Activated CD8-positive, alpha-beta T cell treated with anti-CD3 and anti-CD28 coated beads for 36 hours (primary cell): Measurements from ENCODE around the gene NCAM1. TPM values are rescaled to one million over a fixed set of nuclear protein-coding genes. Genes with fewer than 3 reads are reported as not detected.

ENCODE experiments used
- ATAC-seq: fragments of 200-7000 bp; cut with Tn5 transposase; one replicate; pipeline ENCODE4 v1.10.0; 2021; ENCODE audit warnings: mild to moderate bottlenecking, moderate library complexity
- CTCF ChIA-PET: fragments of 350-600 bp; sonication (Branson Sonifier 250); formaldehyde crosslinking; loops from one replicate; lab custom pipeline; 2021; ENCODE audit warnings: antibody characterized with exemption; lab: Charles Lee
- POLR2A ChIA-PET: fragments of 350-600 bp; sonication (Branson Sonifier 250); formaldehyde crosslinking; loops from one replicate; lab custom pipeline; 2021; ENCODE audit warnings: antibody characterized with exemption; lab: Charles Lee
- DNase-seq: peaks from one replicate; pipeline ENCODE4 v3.0.0-alpha.2; 2020
- H3K27ac Mint-ChIP-seq: one replicate; pipeline ENCODE4 v1.8.0; 2021; ENCODE audit warnings: mild to moderate bottlenecking, mixed read lengths
- H3K27me3 Mint-ChIP-seq: one replicate; pipeline ENCODE4 v1.8.0; 2021; ENCODE audit warnings: mixed read lengths
- H3K36me3 Mint-ChIP-seq: one replicate; pipeline ENCODE4 v1.8.0; 2021; ENCODE audit warnings: low read depth, mixed read lengths
- H3K4me1 Mint-ChIP-seq: one replicate; pipeline ENCODE4 v1.8.0; 2021; ENCODE audit warnings: low read depth, mixed read lengths
- H3K4me3 Mint-ChIP-seq: one replicate; pipeline ENCODE4 v1.8.0; 2021; ENCODE audit warnings: mild to moderate bottlenecking, moderate library complexity, mixed read lengths
- H3K9me3 Mint-ChIP-seq: one replicate; pipeline ENCODE4 v1.8.0; 2021; ENCODE audit warnings: mixed read lengths
- CTCF ChIP-seq: fragments of 200-600 bp; IDR thresholded peaks from one replicate; pipeline ENCODE4 v1.8.0; 2022; ENCODE audit warnings: antibody characterized with exemption, mild to moderate bottlenecking
- intact Hi-C: fragments of 100-400 bp; cut with micrococcal nuclease; formaldehyde crosslinking; loops from one replicate; pipeline ENCODE4 v1.10.0; 2022
- total RNA-seq, 2 experiments: library from RNA; stranded (reverse); gene quantifications; one replicate each; pipeline ENCODE4 v1.2.3, GENCODE V29; 2021

Gene NCAM1
- total RNA-seq, 2 experiments from 2014 or later, result 0.47 to 0.56 TPM

- intact Hi-C loops, result no loop called here
- no peak for TF ChIP-seq CTCF
- ATAC-seq, result no peak
- Mint-ChIP-seq H3K27me3 (no peaks in the 10 kb centered on the region), H3K9me3 (no peaks in the 10 kb centered on the region), H3K27ac (no peak overlapping the region), H3K4me3 (no peak overlapping the region), H3K4me1 (no peaks in the 10 kb centered on the region), H3K36me3 (no peaks in the 10 kb centered on the region)
- CTCF ChIA-PET, result no interaction called here
- POLR2A ChIA-PET, result no interaction called here
- DNase-seq, result no peak
These were observed 298.8 kb downstream of the NCAM1 start for GRCh38 chr11:113260096-113260425.

GRCh38 chr11:113260541-113260940 lies 299.3 kb downstream of the NCAM1 start:
- CTCF ChIA-PET, result no interaction called here
- H3K27ac Mint-ChIP-seq, result no peak overlapping the region
- no peaks in the 10 kb centered on the region for H3K36me3 Mint-ChIP-seq

GRCh38 chr11:113261709-113262475 lies 300.7 kb downstream of the NCAM1 start:
- no peak for ATAC-seq
- Mint-ChIP-seq H3K4me1 (no peaks in the 10 kb centered on the region), H3K4me3 (no peak overlapping the region), H3K27me3 (peaks cover 2% of the 10 kb centered on the region), H3K27ac (no peak overlapping the region), H3K36me3 (no peaks in the 10 kb centered on the region), H3K9me3 (no peaks in the 10 kb centered on the region)
- intact Hi-C loops, result no loop called here
- POLR2A ChIA-PET, result no interaction called here
- DNase-seq, result no peak
- TF ChIP-seq CTCF, result no peak
- CTCF ChIA-PET, result no interaction called here

More at GRCh38 chr11:113260541-113260940, 299.3 kb downstream of the NCAM1 start:
- no peaks in the 10 kb centered on the region for H3K4me1 Mint-ChIP-seq
- no peaks in the 10 kb centered on the region for H3K9me3 Mint-ChIP-seq
- no peak for TF ChIP-seq CTCF
- POLR2A ChIA-PET, result no interaction called here
- H3K4me3 Mint-ChIP-seq, result no peak overlapping the region
- H3K27me3 Mint-ChIP-seq, result no peaks in the 10 kb centered on the region
- no peak for ATAC-seq
- DNase-seq, result no peak
- intact Hi-C loops, result no loop called here

- Mint-ChIP-seq H3K36me3 (no peaks in the 10 kb centered on the region), H3K9me3 (no peaks in the 10 kb centered on the region), H3K4me1 (no peaks in the 10 kb centered on the region), H3K4me3 (no peak overlapping the region), H3K27ac (no peak overlapping the region), H3K27me3 (peaks cover 2% of the 10 kb centered on the region)
- POLR2A ChIA-PET, result no interaction called here
- DNase-seq, result no peak
- no peak for ATAC-seq
- TF ChIP-seq CTCF, result no peak
- intact Hi-C loops, result no loop called here
- CTCF ChIA-PET, result no interaction called here
These were observed 301.4 kb downstream of the NCAM1 start for GRCh38 chr11:113262594-113262993.

DNA sequence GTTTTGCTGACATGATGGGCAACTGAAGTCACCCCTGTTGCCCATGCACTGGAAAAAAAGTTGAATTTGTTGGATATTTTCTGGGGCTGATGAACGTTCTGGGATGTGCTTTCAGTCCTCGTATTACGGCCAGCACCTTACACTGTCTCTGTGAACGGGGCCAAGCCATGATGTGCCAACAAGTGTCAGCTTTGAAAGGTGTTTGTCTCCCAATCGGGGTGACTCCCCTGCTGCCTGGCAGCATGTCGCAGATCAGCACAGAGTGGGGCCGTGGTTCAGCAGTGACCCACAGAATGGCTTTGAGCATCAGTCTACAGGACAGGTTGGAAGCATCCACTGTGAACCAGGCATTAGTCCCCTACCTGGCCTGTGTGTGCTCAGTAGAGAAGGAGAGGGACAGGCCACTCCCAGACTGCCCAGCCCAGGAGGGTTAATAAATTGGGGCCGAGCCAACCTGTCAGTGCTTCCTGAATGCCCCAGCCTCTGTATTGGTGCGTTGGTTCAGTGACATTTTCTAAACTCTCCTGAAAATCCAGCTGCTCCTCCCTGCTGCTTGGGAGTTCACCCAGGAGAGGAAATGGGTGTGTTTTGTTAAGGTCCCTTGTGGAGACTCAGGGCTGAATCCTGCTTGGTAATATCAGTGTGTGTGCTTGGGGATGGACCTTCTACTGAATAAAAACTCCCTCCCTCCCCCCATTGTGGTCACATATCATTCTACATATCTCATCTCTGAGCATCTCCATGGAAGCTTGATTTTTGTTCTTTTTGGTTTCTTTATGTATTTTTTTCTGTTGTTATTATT lies 302.4 kb downstream of the NCAM1 start:
- H3K4me3 Mint-ChIP-seq, result no peak overlapping the region
- intact Hi-C loops, result no loop called here
- no peaks in the 10 kb centered on the region for H3K36me3 Mint-ChIP-seq
- ATAC-seq (no peak), DNase-seq (no peak)
- no peak for TF ChIP-seq CTCF
- no peaks in the 10 kb centered on the region for H3K4me1 Mint-ChIP-seq
- CTCF ChIA-PET, result no interaction called here
- POLR2A ChIA-PET, result no interaction called here
- H3K27ac Mint-ChIP-seq, result no peak overlapping the region
- peaks cover 2% of the 10 kb centered on the region for H3K27me3 Mint-ChIP-seq
- no peaks in the 10 kb centered on the region for H3K9me3 Mint-ChIP-seq
